Skeletal muscle tissue (tissue), 4 donors: ENCODE results near the gene ZNFX1. TPM values are rescaled to one million over a fixed set of nuclear protein-coding genes. Genes with fewer than 3 reads are reported as not detected.
"Not testable (repeated sequence)": the region's sequence is repeated elsewhere in the genome, so short reads cannot be mapped to it uniquely, and the experiment has no call there.

Experiments
- H3K27ac ChIP-seq: one replicate; pipeline ENCODE4 v1.7.0; 2013; ENCODE audit warnings: mild to moderate bottlenecking, low read depth, low read length, inconsistent platforms
- H3K27me3 ChIP-seq, 3 donors: one replicate each; pipeline ENCODE4 v1.7.0; 2013; ENCODE audit warnings: low read length in 3 of 3; ENCODE audit not compliant: control insufficient read depth in 3 of 3, insufficient read depth in 3 of 3
- H3K36me3 ChIP-seq, 3 donors: one replicate each; pipeline ENCODE4 v1.7.0; 2013; ENCODE audit warnings: low read length in 3 of 3; ENCODE audit not compliant: control insufficient read depth in 3 of 3, insufficient read depth in 3 of 3
- H3K4me1 ChIP-seq, 3 donors: one replicate each; pipeline ENCODE4 v1.7.0; 2013; ENCODE audit warnings: low read length in 3 of 3, mild to moderate bottlenecking in 3 of 3; ENCODE audit not compliant: control insufficient read depth in 3 of 3, insufficient read depth in 3 of 3
- H3K4me3 ChIP-seq, 3 donors: one replicate each; pipeline ENCODE4 v1.7.0; 2013; ENCODE audit warnings: low read length in 3 of 3
- H3K9ac ChIP-seq, 3 donors: one replicate each; pipeline ENCODE4 v1.7.0; 2013; ENCODE audit warnings: low read length in 3 of 3, mild to moderate bottlenecking in 3 of 3, moderate library complexity in 2 of 3, low read depth in 1 of 3
- H3K9me3 ChIP-seq, 3 donors: one replicate each; pipeline ENCODE4 v1.7.0; 2013; ENCODE audit warnings: low read length in 3 of 3; ENCODE audit not compliant: control insufficient read depth in 3 of 3
- total RNA-seq: library from RNA; depleted of rRNA; stranded (reverse); fragments of >200 nt; gene quantifications from one replicate; pipeline ENCODE4 v1.2.3, GENCODE V29; 2014
- donor health status: Osteomylitis.

ZNFX1 gene
- total RNA-seq, 1 donor from 2014 or later, result 13.6 TPM

DNA sequence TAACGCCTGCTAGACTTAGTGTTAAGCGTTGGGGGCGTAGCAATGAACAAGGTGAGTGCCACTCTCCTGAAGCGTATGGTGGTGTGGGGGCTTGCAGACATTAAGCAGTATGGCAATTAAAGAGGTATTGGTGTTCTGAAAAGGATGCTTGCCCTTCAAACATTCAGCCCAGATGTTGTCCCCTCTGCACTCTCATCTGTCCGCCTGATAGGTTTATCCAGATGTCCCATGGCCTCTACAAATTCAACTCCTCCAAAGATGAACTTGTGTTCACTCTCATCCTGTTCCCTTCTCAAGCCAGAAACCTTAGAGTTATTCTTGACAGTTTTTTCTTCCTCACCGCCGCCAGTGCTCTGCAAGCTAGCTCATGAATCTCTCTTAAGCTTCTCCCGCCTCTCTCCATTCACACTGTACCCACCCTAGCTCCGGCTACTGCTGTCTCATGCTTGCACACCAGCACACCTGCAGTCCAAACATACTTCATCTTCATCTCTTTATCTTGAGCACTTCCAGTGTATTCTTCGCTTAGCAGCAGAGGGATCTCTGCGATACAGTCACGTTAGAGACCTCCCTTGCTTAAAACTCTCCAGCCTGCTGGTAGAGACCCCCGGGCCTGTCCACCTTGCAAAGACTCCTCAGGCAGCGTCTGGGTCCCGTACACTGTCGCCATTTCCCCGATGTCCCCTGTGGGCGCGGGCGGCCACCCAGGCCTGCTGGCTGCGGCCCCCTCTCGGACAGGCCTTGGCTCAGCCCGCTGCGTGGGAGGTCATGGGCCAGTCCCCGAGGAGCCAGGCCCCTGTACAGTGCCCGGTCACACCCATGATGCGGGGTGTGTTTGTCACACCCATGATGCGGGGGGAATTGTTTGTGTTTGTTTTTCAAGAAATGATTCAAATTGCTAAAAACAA lies 57.7 kb downstream of the ZNFX1 start:
- Histone ChIP-seq H3K4me3 (peak overlapping the region; percentile 97 to 99 (median 98)), H3K9ac (peak overlapping the region; percentile 88 to 92 (median 90)), H3K27me3 (no peaks in the 10 kb centered on the region), H3K4me1 (peaks cover 11 to 15% (median 12%) of the 10 kb centered on the region in 3 donors), H3K36me3 (peaks cover 24 to 32% (median 26%) of the 10 kb centered on the region in 3 donors), H3K9me3 (no peaks in the 10 kb centered on the region), H3K27ac (peak overlapping the region; percentile 85)

- H3K9ac ChIP-seq, result peak within 1 kb of the TSS; percentile 88 to 92 (median 90)
- no peaks in the 10 kb centered on the region for H3K27me3 ChIP-seq
- H3K9me3 ChIP-seq, result no peaks in the 10 kb centered on the region
- peak within 1 kb of the TSS; percentile 97 to 99 (median 98) for H3K4me3 ChIP-seq
- peak within 1 kb of the TSS; percentile 85 for H3K27ac ChIP-seq
- H3K4me1 ChIP-seq, result peaks cover 11 to 15% (median 12%) of the 10 kb centered on the region in 3 donors
- peaks cover 16 to 23% (median 18%) of the 10 kb centered on the region in 3 donors for H3K36me3 ChIP-seq
Observed at GRCh38 chr20:49219091-49219923, 58.5 kb downstream of the ZNFX1 start, which contains the start of gene DDX27. Gene DDX27 (plus strand): TSS chr20:49219416. CDS start chr20:49219449, 33 bp downstream.

GRCh38 chr20:49218739-49219090 lies 59.1 kb downstream of the ZNFX1 start:
- peak overlapping the region in 1 of 3 donors; percentile 92 for H3K9ac ChIP-seq
- not testable (repeated sequence) for H3K9me3 ChIP-seq, H3K27me3 ChIP-seq
- peak overlapping the region; percentile 85 for H3K27ac ChIP-seq
- H3K36me3 ChIP-seq, result peaks cover 10 to 18% (median 12%) of the 10 kb centered on the region in 3 donors
- H3K4me1 ChIP-seq, result peaks cover 11 to 15% (median 12%) of the 10 kb centered on the region in 3 donors
- H3K4me3 ChIP-seq, result peak overlapping the region; percentile 97 to 99 (median 98)

DNA sequence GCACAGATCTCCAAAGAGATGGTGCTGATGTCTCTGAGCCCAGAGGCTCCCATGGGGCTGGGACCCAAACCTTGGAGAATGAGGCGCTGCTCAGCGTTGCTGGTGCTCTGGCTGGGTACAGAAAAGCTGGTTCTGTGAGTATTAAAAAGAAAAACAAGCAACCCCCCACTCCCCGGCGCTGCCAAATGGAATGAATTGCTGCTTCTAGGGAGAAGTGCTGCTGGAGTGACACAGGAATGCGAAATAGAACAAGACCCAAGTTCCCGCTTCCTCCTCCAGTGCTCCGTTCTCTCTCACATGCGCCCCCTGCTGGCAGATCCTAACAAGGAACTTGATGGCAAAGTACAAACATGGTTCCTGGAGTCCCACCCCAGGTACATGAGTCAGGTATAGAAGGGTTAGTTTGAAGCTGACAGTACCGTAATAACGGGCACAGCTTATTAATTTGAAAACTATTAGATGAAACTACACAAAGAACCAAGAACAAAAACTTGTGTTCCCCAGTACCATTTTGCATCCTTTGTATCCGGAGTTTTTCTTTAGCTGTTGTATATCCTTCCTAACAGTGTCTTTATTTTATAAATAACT lies 60.8 kb downstream of the ZNFX1 start:
- no peaks in the 10 kb centered on the region for H3K27me3 ChIP-seq
- H3K9ac ChIP-seq, result no peak overlapping the region
- peak overlapping the region in 2 of 3 donors; percentile 7 to 24 for H3K4me3 ChIP-seq
- H3K27ac ChIP-seq, result no peak overlapping the region
- H3K4me1 ChIP-seq, result peaks cover 11 to 15% (median 12%) of the 10 kb centered on the region in 3 donors
- H3K36me3 ChIP-seq, result peaks cover 4 to 8% (median 4%) of the 10 kb centered on the region in 3 donors
- H3K9me3 ChIP-seq, result no peaks in the 10 kb centered on the region

- H3K9ac ChIP-seq, result no peak overlapping the region
- no peak overlapping the region for H3K4me3 ChIP-seq
- H3K36me3 ChIP-seq, result no peaks in the 10 kb centered on the region
- no peaks in the 10 kb centered on the region for H3K27me3 ChIP-seq
- H3K9me3 ChIP-seq, result no peaks in the 10 kb centered on the region
- peaks cover 7 to 10% (median 7%) of the 10 kb centered on the region in 3 donors for H3K4me1 ChIP-seq
- H3K27ac ChIP-seq, result no peak overlapping the region
Observed at GRCh38 chr20:49215232-49215631, 62.6 kb downstream of the ZNFX1 start.

DNA sequence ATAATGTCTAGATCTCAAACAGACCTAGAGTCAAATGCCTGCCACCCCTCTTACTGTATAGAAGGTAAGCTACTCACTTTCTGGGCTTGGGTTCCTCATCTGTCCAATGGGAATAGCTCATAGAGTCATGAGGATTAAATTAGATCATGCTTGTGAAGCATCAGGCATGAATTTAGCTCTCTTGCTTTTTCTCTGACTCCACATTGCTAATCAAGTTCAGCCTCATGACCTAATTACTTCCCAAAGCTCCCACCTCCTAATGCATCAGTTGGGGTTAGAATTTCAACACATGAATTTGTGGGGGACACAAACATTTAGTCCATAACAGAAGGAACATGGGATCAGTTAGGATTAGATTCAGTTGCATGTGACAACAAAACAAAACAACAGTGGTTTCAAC lies 63.3 kb downstream of the ZNFX1 start:
- H3K36me3 ChIP-seq, result no peaks in the 10 kb centered on the region
- no peak overlapping the region for H3K4me3 ChIP-seq
- no peaks in the 10 kb centered on the region for H3K27me3 ChIP-seq
- H3K9me3 ChIP-seq, result no peaks in the 10 kb centered on the region
- H3K27ac ChIP-seq, result no peak overlapping the region
- peaks cover 2 to 4% (median 3%) of the 10 kb centered on the region in 3 donors for H3K4me1 ChIP-seq
- no peak overlapping the region for H3K9ac ChIP-seq

GRCh38 chr20:49210757-49211110 lies 67.1 kb downstream of the ZNFX1 start:
- no peaks in the 10 kb centered on the region for H3K9me3 ChIP-seq
- no peaks in the 10 kb centered on the region for H3K27me3 ChIP-seq
- H3K4me1 ChIP-seq, result no peaks in the 10 kb centered on the region

DNA sequence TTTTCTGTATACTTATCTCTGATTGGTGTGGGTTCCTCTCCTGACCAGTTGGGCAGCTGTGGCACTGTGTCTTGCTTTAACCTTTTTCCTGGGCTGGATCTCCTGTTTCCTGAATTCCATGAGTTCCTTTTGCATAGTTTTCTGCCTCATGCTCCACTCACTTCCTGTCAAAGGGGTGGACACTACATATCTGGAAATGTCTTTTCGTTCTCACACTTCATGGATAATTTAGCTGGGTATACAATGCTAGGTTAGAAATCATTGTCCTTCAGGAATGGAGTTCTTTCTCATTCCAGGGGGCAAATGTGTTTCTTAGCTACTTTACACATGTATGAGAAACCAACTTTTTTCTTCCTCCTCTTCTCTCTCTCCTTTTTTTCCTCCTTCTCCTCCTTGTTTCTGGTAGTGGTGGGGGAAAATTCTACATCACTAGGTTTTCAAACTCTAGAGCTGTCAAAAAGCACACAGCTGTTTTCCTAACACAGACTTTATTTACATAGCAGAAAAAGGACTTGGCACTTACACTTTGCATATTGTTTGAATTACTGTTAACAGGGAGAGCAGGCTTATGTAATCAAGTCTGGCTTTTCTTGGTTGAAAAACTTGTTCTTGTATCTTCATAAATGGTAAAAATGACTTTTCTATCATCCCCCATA lies 67.6 kb downstream of the ZNFX1 start:
- H3K9me3 ChIP-seq, result no peaks in the 10 kb centered on the region
- no peaks in the 10 kb centered on the region for H3K27me3 ChIP-seq
- H3K27ac ChIP-seq, result no peak overlapping the region
- H3K4me3 ChIP-seq, result no peak overlapping the region
- H3K9ac ChIP-seq, result no peak overlapping the region
- no peaks in the 10 kb centered on the region for H3K4me1 ChIP-seq
- no peaks in the 10 kb centered on the region for H3K36me3 ChIP-seq

More at GRCh38 chr20:49210757-49211110, 67.1 kb downstream of the ZNFX1 start:
- Histone ChIP-seq H3K36me3 (no peaks in the 10 kb centered on the region), H3K4me3 (no peak overlapping the region), H3K27ac (no peak overlapping the region), H3K9ac (no peak overlapping the region)

DNA sequence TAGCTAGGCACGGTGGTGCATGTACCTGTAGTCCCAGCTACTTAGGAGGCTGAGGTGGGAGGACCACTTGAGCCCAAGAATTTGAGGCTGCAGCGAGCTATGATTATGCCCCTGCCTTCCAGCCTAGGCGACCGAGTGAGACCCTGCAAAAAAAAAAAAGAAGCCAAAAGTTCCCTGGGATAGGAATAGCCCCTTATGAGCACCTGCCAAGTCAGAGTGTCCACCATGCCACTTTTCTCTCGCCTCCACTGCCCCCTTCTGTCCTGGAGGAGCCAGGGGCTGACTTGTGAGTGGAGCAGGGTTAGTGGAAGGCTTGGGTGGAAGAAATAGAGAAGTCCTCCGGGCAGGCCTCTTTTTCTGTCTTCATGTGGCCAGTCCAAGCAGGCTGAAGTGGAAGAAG lies 70.8 kb downstream of the ZNFX1 start:
- H3K36me3 ChIP-seq, result no peaks in the 10 kb centered on the region
- H3K9ac ChIP-seq, result no peak overlapping the region
- no peaks in the 10 kb centered on the region for H3K9me3 ChIP-seq
- H3K4me1 ChIP-seq, result no peaks in the 10 kb centered on the region
- no peak overlapping the region for H3K4me3 ChIP-seq
- H3K27ac ChIP-seq, result no peak overlapping the region
- no peaks in the 10 kb centered on the region for H3K27me3 ChIP-seq
